SK-N-SH (cell line): Measurements from ENCODE around the gene FHL5.

Experiments used
- CTCF ChIP-seq: fragments of 200-600 bp; sonication (generic); IDR thresholded peaks from 2 replicates; pipeline ENCODE4 v1.6.1; 2017; ENCODE audit warnings: antibody characterized with exemption, mild to moderate bottlenecking, moderate library complexity
- POLR2AphosphoS5 ChIP-seq: IDR thresholded peaks from 2 replicates; pipeline ENCODE4 v1.6.1; 2012; ENCODE audit warnings: low read depth, low read length
- RAD21 ChIP-seq: IDR thresholded peaks from 2 replicates; pipeline ENCODE4 v1.6.1; 2012; ENCODE audit warnings: mild to moderate bottlenecking, low read length
- REST ChIP-seq: IDR thresholded peaks from 2 replicates; pipeline ENCODE4 v1.6.1; 2012; ENCODE audit warnings: mild to moderate bottlenecking, low read depth, low read length, moderate library complexity

GRCh38 chr6:96545882-96546281 lies 17.0 kb upstream of the FHL5 start:
- TF ChIP-seq POLR2AphosphoS5 (no peak), REST (no peak), CTCF (no peak), RAD21 (no peak)
